Ectodermal cell (in vitro differentiated cells): ENCODE data around the gene EEPD1.

Source experiments
- H3K27ac ChIP-seq: 2 replicates; pipeline ENCODE4 v1.7.0; 2013; ENCODE audit warnings: mild to moderate bottlenecking, low read depth, low read length; ENCODE audit not compliant: insufficient read depth, poor library complexity, severe bottlenecking
- H3K27me3 ChIP-seq: 2 replicates; pipeline ENCODE4 v1.7.0; 2013; ENCODE audit warnings: mild to moderate bottlenecking, low read length; ENCODE audit not compliant: insufficient read depth, control insufficient read depth, poor library complexity, severe bottlenecking
- H3K36me3 ChIP-seq: one replicate; pipeline ENCODE4 v1.7.0; 2013; ENCODE audit warnings: low read length; ENCODE audit not compliant: control insufficient read depth, insufficient read depth
- H3K4me1 ChIP-seq: one replicate; pipeline ENCODE4 v1.7.0; 2013; ENCODE audit warnings: low read length; ENCODE audit not compliant: control insufficient read depth, insufficient read depth
- H3K4me3 ChIP-seq: 2 replicates; pipeline ENCODE4 v1.7.0; 2013; ENCODE audit warnings: low read depth, low read length, control low read depth; ENCODE audit not compliant: insufficient read depth
- H3K9me3 ChIP-seq: 2 replicates; pipeline ENCODE4 v1.7.0; 2013; ENCODE audit warnings: mild to moderate bottlenecking, low read length, moderate library complexity; ENCODE audit not compliant: control insufficient read depth
- WGBS, 2 experiments: methylation state at CpG; one replicate each; pipeline ENCODE4 v1.1.7; 2013; ENCODE audit warnings: missing lambda C conversion rate in 2 of 2; 5-methylcytosine and 5-hydroxymethylcytosine counted together

EEPD1 gene

DNA sequence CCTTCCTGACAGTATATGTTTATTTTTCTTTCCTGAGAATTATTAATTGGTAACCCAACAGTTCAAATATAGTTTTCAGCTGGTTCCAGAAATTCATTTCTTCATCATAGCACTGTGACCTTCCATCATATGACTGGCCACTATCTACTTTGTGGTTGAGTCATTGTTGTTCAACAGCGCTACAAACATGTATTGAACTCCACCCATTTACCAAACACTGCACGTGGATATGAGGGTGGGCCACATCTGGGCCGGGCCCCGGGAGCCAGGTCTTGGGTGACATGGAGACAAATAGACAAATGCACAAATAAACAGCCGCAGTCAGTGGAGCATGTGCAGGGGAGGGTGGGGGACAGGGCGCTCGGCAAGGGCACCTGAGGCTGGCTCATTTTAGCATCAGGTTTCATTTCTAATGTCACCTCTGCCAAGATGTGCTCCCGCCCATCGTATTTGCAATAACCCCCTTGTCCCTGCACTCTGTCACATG lies 24.0 kb upstream of the EEPD1 start:
- no peaks in the 10 kb centered on the region for H3K9me3 ChIP-seq
- no peaks in the 10 kb centered on the region for H3K27me3 ChIP-seq
- no peaks in the 10 kb centered on the region for H3K36me3 ChIP-seq
- WGBS, 2 experiments: 80 to 84% methylated on average over 9 of the region's 9 CpGs
- no peaks in the 10 kb centered on the region for H3K4me1 ChIP-seq
- no peak overlapping the region for H3K4me3 ChIP-seq
- no peak overlapping the region for H3K27ac ChIP-seq

DNA sequence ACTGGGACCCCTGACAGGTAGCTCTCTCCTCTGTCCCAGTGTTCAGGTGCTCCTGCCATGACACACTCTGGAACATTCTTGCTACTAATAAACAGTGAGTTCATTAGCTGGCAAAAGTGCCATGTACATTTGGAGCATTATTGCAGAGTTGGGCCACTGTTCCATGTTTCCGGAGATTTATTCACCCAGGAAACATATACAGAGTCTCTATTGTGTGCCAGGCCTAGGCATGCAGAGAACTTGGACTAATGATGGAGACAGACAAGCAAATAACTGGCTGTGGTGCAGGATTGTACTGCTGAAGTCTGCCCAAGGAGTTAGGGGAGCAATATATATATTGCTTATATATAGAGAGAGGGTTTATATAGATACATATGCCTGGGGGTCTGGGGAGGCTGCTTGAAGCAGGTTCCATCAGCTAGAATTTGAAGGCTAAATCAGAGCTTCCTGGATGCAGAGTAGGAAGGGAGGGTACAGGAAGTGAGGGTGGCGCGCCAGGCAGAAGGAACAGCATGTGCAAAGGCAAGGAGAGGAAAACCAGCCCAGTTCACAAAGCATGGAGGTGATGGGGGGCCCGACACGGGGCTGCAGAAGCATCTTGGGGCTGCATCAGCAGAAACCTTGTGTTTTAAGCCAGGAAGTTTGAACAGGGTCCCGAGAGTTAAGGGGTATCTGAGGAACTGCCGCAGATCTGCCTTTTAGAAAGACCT lies 22.7 kb upstream of the EEPD1 start:
- H3K36me3 ChIP-seq: no peaks in the 10 kb centered on the region
- no peaks in the 10 kb centered on the region for H3K27me3 ChIP-seq
- no peak overlapping the region for H3K27ac ChIP-seq
- no peaks in the 10 kb centered on the region for H3K4me1 ChIP-seq
- 93 to 97% methylated on average over 7 of the region's 7 CpGs for WGBS, 2 experiments
- no peaks in the 10 kb centered on the region for H3K9me3 ChIP-seq
- H3K4me3 ChIP-seq: no peak overlapping the region

DNA sequence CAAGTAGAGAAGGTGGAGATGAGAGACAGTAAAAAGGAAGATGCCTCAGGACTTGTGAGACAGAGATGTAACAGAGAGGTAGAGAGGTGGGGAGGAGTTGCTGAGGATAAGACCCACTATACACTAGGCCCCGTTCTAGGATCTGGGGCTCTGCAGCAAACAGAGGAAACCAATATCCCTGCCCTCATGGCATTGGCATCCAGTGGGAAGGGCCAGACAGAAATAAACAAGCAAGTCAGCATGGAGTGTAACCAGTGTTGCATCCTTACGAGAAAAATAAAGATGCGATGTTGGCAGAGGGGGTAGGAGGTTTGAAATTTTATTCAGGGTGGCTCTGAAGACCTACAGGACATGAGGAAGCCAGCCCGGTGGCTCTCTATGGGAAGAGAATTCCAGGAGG lies 22.0 kb upstream of the EEPD1 start:
- Histone ChIP-seq H3K4me3 (no peak overlapping the region), H3K36me3 (no peaks in the 10 kb centered on the region), H3K4me1 (no peaks in the 10 kb centered on the region), H3K9me3 (no peaks in the 10 kb centered on the region), H3K27me3 (no peaks in the 10 kb centered on the region), H3K27ac (no peak overlapping the region)
- WGBS, 2 experiments: 92 to 93% methylated on average over 3 of the region's 4 CpGs

DNA sequence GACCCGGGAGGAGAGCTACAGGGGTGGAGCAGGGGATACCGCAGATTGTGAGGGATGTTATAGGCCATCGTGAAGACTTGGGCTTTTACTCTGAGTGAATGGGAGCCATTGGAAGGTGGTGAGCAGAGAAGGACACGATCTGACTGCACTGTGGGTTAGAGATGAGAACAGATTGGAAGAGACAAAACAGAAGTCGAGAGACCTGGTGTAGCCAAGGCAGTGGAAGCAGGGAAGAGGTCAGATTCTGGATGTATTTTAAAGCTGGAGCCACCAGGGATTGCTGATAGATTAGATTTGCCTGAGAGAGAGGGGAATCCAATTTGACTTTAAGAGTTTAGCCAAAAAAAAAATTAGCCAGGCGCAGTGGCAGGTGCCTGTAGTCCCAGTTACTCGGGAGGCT lies 21.6 kb upstream of the EEPD1 start:
- Histone ChIP-seq H3K36me3 (no peaks in the 10 kb centered on the region), H3K4me3 (no peak overlapping the region), H3K27me3 (no peaks in the 10 kb centered on the region), H3K4me1 (no peaks in the 10 kb centered on the region), H3K9me3 (no peaks in the 10 kb centered on the region), H3K27ac (no peak overlapping the region)
- 93% methylated on average over 7 of the region's 7 CpGs for WGBS, 2 experiments

DNA sequence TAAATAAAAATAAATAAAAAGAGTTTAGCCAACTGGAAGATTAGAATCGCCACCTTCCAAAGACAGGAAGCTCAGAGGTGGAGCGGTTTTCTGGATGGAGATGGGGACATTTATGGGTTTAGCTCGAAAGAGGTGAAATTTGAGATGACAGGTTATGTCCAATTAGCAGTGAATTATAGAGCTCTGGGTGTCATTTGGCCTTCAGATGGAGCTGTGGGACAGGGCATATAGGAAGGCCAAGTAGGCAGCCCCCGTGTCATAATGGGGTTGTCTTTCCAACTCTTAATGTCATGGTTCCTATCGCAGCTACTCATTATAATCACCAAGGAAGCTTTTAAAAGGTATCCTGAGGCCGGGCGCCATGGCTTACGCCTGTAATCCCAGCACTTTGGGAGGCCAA lies 21.0 kb upstream of the EEPD1 start:
- WGBS, 2 experiments: 91 to 94% methylated on average over 8 of the region's 8 CpGs
- H3K36me3 ChIP-seq: no peaks in the 10 kb centered on the region
- no peaks in the 10 kb centered on the region for H3K4me1 ChIP-seq
- no peaks in the 10 kb centered on the region for H3K27me3 ChIP-seq
- H3K27ac ChIP-seq: no peak overlapping the region
- H3K9me3 ChIP-seq: no peaks in the 10 kb centered on the region
- no peak overlapping the region for H3K4me3 ChIP-seq

DNA sequence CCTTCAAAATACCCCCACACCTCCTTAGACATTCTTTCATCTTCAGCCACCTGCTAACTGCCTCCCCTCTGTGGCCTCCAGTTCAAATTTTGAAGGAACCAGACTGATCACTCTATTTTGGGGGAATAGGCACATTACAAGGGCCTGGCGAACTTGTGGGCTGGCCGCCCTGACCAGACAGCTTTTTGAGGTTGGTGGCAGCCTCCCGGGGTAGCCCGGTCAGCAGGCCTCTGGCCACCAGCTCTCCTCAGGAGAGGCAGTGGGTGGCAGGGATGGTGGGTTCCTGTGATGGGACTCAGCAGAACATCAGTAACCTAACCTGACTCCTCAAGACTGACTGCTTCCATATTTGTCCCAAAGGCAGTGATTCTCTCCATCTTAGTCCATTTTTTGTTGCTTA lies 17.4 kb upstream of the EEPD1 start:
- Histone ChIP-seq H3K4me3 (no peak overlapping the region), H3K27ac (no peak overlapping the region), H3K36me3 (no peaks in the 10 kb centered on the region), H3K9me3 (no peaks in the 10 kb centered on the region), H3K27me3 (no peaks in the 10 kb centered on the region), H3K4me1 (no peaks in the 10 kb centered on the region)
- WGBS, 2 experiments: 95 to 97% methylated on average over 4 of the region's 4 CpGs

DNA sequence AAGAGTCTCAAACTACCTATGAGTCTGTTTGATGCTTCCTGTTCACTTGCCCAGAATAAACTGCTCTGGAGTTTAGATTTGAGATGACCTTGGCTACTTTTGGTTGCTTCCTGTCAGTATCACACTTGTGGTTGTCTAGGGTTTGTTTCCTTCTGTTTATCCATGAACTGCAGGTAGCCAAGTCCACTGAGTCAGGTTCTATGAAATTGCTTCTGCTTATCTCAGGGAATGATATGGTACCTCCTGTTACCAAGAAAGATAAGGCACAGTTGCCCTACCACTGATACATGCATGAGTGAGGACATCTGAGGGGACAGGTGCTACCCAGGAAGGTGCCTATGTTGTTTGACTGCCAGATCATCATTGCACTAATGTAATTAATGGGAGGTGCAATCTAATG lies 15.8 kb upstream of the EEPD1 start:
- no peak overlapping the region for H3K27ac ChIP-seq
- H3K9me3 ChIP-seq: no peaks in the 10 kb centered on the region
- H3K4me3 ChIP-seq: no peak overlapping the region
- H3K27me3 ChIP-seq: no peaks in the 10 kb centered on the region
- H3K36me3 ChIP-seq: no peaks in the 10 kb centered on the region
- H3K4me1 ChIP-seq: no peaks in the 10 kb centered on the region

DNA sequence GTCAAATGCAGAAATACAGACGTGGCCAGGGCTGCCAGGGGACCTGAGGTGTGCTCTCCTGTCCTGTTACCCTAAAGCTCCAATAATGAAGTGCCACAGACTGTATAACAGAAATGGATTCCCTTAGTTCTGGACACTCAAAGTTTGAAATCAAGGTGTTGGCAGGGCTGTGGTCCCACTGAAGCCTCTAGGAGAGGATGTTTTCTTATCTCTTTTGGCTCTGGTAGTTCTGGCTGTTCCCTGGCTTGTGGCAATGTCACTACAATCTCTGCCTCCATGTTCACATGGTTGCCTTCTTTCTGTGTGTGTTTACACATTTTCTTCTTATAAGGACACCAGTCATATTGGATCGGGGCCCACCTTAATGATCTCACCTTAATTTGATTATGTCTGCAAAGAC lies 15.3 kb upstream of the EEPD1 start:
- 45 to 46% methylated on average over 2 of the region's 2 CpGs for WGBS, 2 experiments

DNA sequence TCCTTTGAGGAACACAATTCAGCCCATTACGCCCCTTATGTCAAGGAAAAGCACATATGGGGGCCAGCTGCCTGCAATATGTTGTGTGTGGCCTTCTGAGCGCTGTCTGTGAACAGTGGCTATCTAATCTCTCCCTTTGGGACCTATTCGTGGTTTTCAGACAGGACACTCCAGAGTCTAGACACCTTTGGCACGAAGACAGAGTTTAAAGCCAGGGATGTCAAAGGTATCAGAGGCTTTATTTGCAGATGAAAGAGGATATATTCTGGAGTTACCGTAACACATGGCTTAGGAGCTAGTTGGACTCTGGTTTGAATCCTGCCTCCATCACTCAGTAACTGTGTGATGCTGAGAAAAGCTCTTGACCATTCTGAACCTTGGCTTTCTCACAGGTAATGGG lies 14.8 kb upstream of the EEPD1 start:
- H3K4me1 ChIP-seq: no peaks in the 10 kb centered on the region
- H3K4me3 ChIP-seq: no peak overlapping the region
- no peak overlapping the region for H3K27ac ChIP-seq
- no peaks in the 10 kb centered on the region for H3K27me3 ChIP-seq
- WGBS, 2 experiments: 93 to 95% methylated on average over 5 of the region's 5 CpGs
- no peaks in the 10 kb centered on the region for H3K36me3 ChIP-seq
- no peaks in the 10 kb centered on the region for H3K9me3 ChIP-seq

More for the DNA sequence above, 15.3 kb upstream of the EEPD1 start:
- H3K27me3 ChIP-seq: no peaks in the 10 kb centered on the region
- H3K4me1 ChIP-seq: no peaks in the 10 kb centered on the region
- no peaks in the 10 kb centered on the region for H3K9me3 ChIP-seq
- H3K4me3 ChIP-seq: no peak overlapping the region
- no peak overlapping the region for H3K27ac ChIP-seq
- no peaks in the 10 kb centered on the region for H3K36me3 ChIP-seq

DNA sequence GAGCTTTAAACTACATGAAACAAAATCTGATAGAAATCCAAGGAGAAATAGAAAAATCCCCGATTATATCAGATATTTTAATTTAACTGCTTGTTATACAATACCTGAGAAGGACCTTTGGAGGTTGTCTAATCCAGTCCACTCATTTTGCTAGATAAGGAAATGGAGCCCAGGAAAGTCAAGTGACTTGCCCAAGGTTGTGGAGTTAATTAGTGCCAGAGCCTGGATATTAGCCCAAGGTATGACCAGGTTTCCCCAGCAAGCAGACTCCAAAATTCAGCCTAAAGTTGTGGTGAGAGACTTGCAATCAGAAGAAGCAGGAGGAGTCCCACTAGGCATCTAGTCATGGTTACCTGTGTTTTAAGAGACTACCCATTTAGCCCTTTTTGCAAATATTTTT lies 11.7 kb upstream of the EEPD1 start:
- no peaks in the 10 kb centered on the region for H3K4me1 ChIP-seq
- H3K9me3 ChIP-seq: no peaks in the 10 kb centered on the region
- H3K36me3 ChIP-seq: no peaks in the 10 kb centered on the region
- no peaks in the 10 kb centered on the region for H3K27me3 ChIP-seq
- WGBS, 2 experiments: 100% methylated on average over 1 of the region's 1 CpG; no CpG with 5 or more reads in 1 of the 2 experiments
- no peak overlapping the region for H3K27ac ChIP-seq
- H3K4me3 ChIP-seq: no peak overlapping the region

DNA sequence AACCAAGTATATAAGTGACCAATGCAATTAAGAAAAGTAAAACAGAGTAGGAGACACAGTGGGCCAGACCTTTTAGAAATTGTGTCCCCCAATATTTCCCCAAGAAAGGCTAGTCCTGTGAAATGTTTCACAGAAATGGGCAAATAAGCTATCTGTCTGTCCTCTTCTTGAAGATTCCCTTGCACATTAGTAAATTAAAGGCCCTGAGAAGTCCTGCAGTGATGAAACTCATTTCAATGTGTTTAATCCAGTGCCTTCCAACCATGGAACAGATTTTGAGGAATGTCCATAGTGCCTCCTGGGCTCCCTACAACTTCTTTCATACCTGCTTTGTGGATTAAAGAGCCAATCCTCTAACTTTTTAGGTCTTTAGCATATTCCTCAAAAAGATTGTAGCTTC lies 11.2 kb upstream of the EEPD1 start:
- Histone ChIP-seq H3K27me3 (no peaks in the 10 kb centered on the region), H3K9me3 (no peaks in the 10 kb centered on the region), H3K27ac (no peak overlapping the region), H3K36me3 (no peaks in the 10 kb centered on the region), H3K4me3 (no peak overlapping the region), H3K4me1 (no peaks in the 10 kb centered on the region)
